OCI-LY3 (cell line): ENCODE results near the gene DPPA3.

Experiments used
- H2AFZ ChIP-seq: fragments of 200-600, 300-600 bp; shearing (Covaris generic); 2 replicates; pipeline ENCODE4 v1.6.0; 2014; ENCODE audit warnings: antibody characterized with exemption, low read depth, low read length
- H3K27ac ChIP-seq: fragments of 200-600, 300-600 bp; sonication (generic); 2 replicates; pipeline ENCODE4 v1.5.1; 2014; ENCODE audit warnings: mild to moderate bottlenecking, low read length, moderate library complexity, mixed read lengths
- H3K27me3 ChIP-seq: fragments of 200-600, 300-600 bp; sonication (generic); 2 replicates; pipeline ENCODE4 v1.6.1; 2014; ENCODE audit warnings: low read depth, low read length, mixed read lengths
- H3K36me3 ChIP-seq: fragments of 200-600, 300-600 bp; sonication (generic); replicated peaks from 2 replicates; pipeline ENCODE3; 2014; ENCODE audit warnings: low read depth, low read length, mixed read lengths
- H3K4me1 ChIP-seq: fragments of 300-600, 200-600 bp; sonication (generic); 2 replicates; pipeline ENCODE4 v1.6.1; 2014; ENCODE audit warnings: low read length, mixed read lengths
- H3K4me2 ChIP-seq: fragments of 200-600, 300-600 bp; sonication (generic); 2 replicates; pipeline ENCODE4 v1.6.1; 2014; ENCODE audit warnings: low read length, mixed read lengths
- H3K4me3 ChIP-seq: fragments of 300-600, 200-600 bp; sonication (generic); 2 replicates; pipeline ENCODE4 v1.5.1; 2014; ENCODE audit warnings: antibody characterized with exemption, mild to moderate bottlenecking, low read length, moderate library complexity
- H3K79me2 ChIP-seq: fragments of 300-600, 200-600 bp; shearing (Covaris generic); 2 replicates; pipeline ENCODE4 v1.6.1; 2014; ENCODE audit warnings: mild to moderate bottlenecking, low read length, mixed read lengths
- H3K9ac ChIP-seq: fragments of 300-600, 200-600 bp; shearing (Covaris generic); 2 replicates; pipeline ENCODE4 v1.6.0; 2014; ENCODE audit warnings: mild to moderate bottlenecking, low read length, moderate library complexity
- H3K9me3 ChIP-seq: fragments of 200-600, 300-600 bp; shearing (Covaris generic); 2 replicates; pipeline ENCODE4 v1.6.1; 2014; ENCODE audit warnings: low read length, mixed read lengths; ENCODE audit not compliant: insufficient read depth
- H4K20me1 ChIP-seq: fragments of 200-600, 300-600 bp; sonication (generic); 2 replicates; pipeline ENCODE4 v1.6.1; 2016; ENCODE audit warnings: low read length, mixed read lengths; ENCODE audit not compliant: insufficient read depth
- CTCF ChIP-seq: fragments of 200-600, 300-600 bp; sonication (generic); IDR thresholded peaks from 2 replicates; pipeline ENCODE4 v1.5.1; 2014; ENCODE audit warnings: antibody characterized with exemption, low read length, low read depth
- EZH2phosphoT487 ChIP-seq: fragments of 200-600 bp; shearing (Covaris generic); IDR thresholded peaks from 2 replicates; pipeline ENCODE4 v1.6.1; 2018; ENCODE audit warnings: antibody characterized with exemption, mixed run types, low read depth

DPPA3 gene

DNA sequence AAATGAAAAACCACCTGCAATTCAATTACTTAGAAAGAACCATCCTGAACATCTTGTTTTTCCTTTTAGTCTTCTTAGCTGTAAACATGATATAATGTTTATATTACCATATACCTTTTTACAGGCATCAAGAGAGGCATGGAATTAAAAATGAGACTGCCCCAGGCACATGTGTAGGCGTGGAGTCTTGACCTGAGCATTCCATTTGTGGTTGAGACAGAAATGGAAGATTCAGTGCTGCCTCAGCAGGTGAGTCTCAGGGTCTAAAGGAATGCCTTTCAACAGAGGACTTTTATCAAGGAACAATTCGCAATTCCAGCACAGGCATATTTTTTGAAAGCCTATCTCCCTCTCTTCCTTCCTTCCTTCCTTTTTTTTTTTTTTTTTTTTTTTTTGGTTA is 45.8 kb downstream of the DPPA3 start:
- Histone ChIP-seq H3K79me2 (no peaks in the 10 kb centered on the region), H2AFZ (no peak overlapping the region), H3K9ac (no peak overlapping the region), H3K9me3 (no peaks in the 10 kb centered on the region), H3K27ac (no peak overlapping the region), H3K27me3 (peaks cover 4% of the 10 kb centered on the region; the same call in 1 of the 2 replicates), H3K36me3 (no peaks in the 10 kb centered on the region), H3K4me2 (no peak overlapping the region), H4K20me1 (no peaks in the 10 kb centered on the region), H3K4me3 (no peak overlapping the region), H3K4me1 (peaks cover 9% of the 10 kb centered on the region; the same call in 1 of the 2 replicates)
- TF ChIP-seq EZH2phosphoT487 (no peak), CTCF (no peak)

- TF ChIP-seq EZH2phosphoT487: no peak
- TF ChIP-seq CTCF: no peak
- no peak overlapping the region for H3K4me2 ChIP-seq
Measured at GRCh38 chr12:7758766-7759140, 47.5 kb downstream of the DPPA3 start.

More at GRCh38 chr12:7758766-7759140, 47.5 kb downstream of the DPPA3 start:
- Histone ChIP-seq H4K20me1 (no peaks in the 10 kb centered on the region), H3K27ac (no peak overlapping the region), H3K9ac (no peak overlapping the region), H3K27me3 (peaks cover 4% of the 10 kb centered on the region; the same call in 1 of the 2 replicates), H3K36me3 (no peaks in the 10 kb centered on the region), H2AFZ (no peak overlapping the region), H3K4me3 (no peak overlapping the region), H3K4me1 (peaks cover 5% of the 10 kb centered on the region; the same call in 1 of the 2 replicates), H3K79me2 (no peaks in the 10 kb centered on the region), H3K9me3 (no peaks in the 10 kb centered on the region)
